K562 (cell line): Measurements from ENCODE around the gene PSMC4. TPM values are rescaled to one million over a fixed set of nuclear protein-coding genes. Genes with fewer than 3 reads are reported as not detected.

Experiments
- CHCHD3 ChIP-seq: fragments of 250-450 bp; sonication (Bioruptor Pico); IDR thresholded peaks from 2 replicates; pipeline ENCODE4 v2.1.2; 2022; ENCODE audit warnings: mild to moderate bottlenecking
- ETS1 ChIP-seq: conservative IDR thresholded peaks from 2 replicates; pipeline ENCODE4 v1.6.1; 2011; ENCODE audit warnings: low read depth, mild to moderate bottlenecking, low read length; ENCODE audit not compliant: control insufficient read depth
- ETV1 ChIP-seq: fragments of 450-650 bp; conservative IDR thresholded peaks from 2 replicates; pipeline ENCODE4 v1.6.1; 2016; ENCODE audit warnings: missing genetic modification characterization, control low read depth, low read depth, missing compliant biosample characterization
- FOSL1 ChIP-seq: fragments of 200-800 bp; sonication (Bioruptor generic); conservative IDR thresholded peaks from 2 replicates; pipeline ENCODE4 v1.6.1; 2016; ENCODE audit warnings: missing genetic modification characterization, missing compliant biosample characterization
- FOXK1 ChIP-seq: sonication (generic); formaldehyde crosslinking; IDR thresholded peaks from 2 replicates; pipeline ENCODE4 v1.8.0; 2022; ENCODE audit warnings: missing genetic modification reagents, mild to moderate bottlenecking, borderline replicate concordance
- GMEB1 ChIP-seq: fragments of 250-450 bp; sonication (Bioruptor Pico); IDR thresholded peaks from 2 replicates; pipeline ENCODE4 v1.4.0; 2020; ENCODE audit warnings: mild to moderate bottlenecking
- HDGF ChIP-seq: fragments of 450-650 bp; IDR thresholded peaks from 2 replicates; pipeline ENCODE4 v1.6.1; 2016
- HES1 ChIP-seq: fragments of 450-650 bp; IDR thresholded peaks from 2 replicates; pipeline ENCODE4 v1.6.1; 2016; ENCODE audit warnings: low read depth, mild to moderate bottlenecking, moderate library complexity
- MAFG ChIP-seq: fragments of 450-650 bp; conservative IDR thresholded peaks from 2 replicates; pipeline ENCODE4 v1.6.1; 2016; ENCODE audit warnings: missing genetic modification characterization, missing compliant biosample characterization
- MCM2 ChIP-seq: fragments of 450-650 bp; IDR thresholded peaks from 2 replicates; pipeline ENCODE4 v1.6.1; 2017; ENCODE audit warnings: low read depth, mild to moderate bottlenecking
- MEF2A ChIP-seq: IDR thresholded peaks from 2 replicates; pipeline ENCODE4 v1.6.1; 2011; ENCODE audit warnings: low read depth, mild to moderate bottlenecking, low read length, moderate library complexity; ENCODE audit not compliant: control insufficient read depth
- PML ChIP-seq: IDR thresholded peaks from 2 replicates; pipeline ENCODE4 v1.6.1; 2012; ENCODE audit warnings: low read length, inconsistent platforms
- POU5F1 ChIP-seq: fragments of 150-350 bp; IDR thresholded peaks from 2 replicates; pipeline ENCODE4 v1.6.1; 2014; ENCODE audit warnings: borderline replicate concordance, low read length, low read depth, mild to moderate bottlenecking; ENCODE audit not compliant: partially characterized antibody
- PPARD ChIP-seq: fragments of 250-450 bp; sonication (Bioruptor Pico); IDR thresholded peaks from 2 replicates; pipeline ENCODE4 v1.8.0; 2022; ENCODE audit warnings: inconsistent platforms, mild to moderate bottlenecking, moderate library complexity
- RB1 ChIP-seq: fragments of 450-650 bp; IDR thresholded peaks from 2 replicates; pipeline ENCODE4 v1.6.1; 2017; ENCODE audit warnings: low read depth, mild to moderate bottlenecking
- STAT6 ChIP-seq: sonication (generic); formaldehyde crosslinking; IDR thresholded peaks from 2 replicates; pipeline ENCODE4 v1.8.1; 2023; ENCODE audit warnings: mild to moderate bottlenecking, missing genetic modification reagents
- TOE1 ChIP-seq, 2 experiments: fragments of 450-650 bp in 1 of 2; sonication (generic) in 1 of 2; formaldehyde crosslinking in 1 of 2; IDR thresholded peaks; 2 replicates each; pipeline versions ENCODE4 v1.7.1 to v1.8.0; 2016 to 2022; ENCODE audit warnings: borderline replicate concordance in 2 of 2, mild to moderate bottlenecking in 2 of 2, antibody characterized with exemption in 1 of 2, inconsistent platforms in 1 of 2, low read depth in 1 of 2, missing genetic modification reagents in 1 of 2, moderate library complexity in 1 of 2
- ZSCAN32 ChIP-seq: fragments of 450-650 bp; formaldehyde crosslinking; IDR thresholded peaks from 2 replicates; pipeline ENCODE4 v1.4.0; 2020; ENCODE audit warnings: mild to moderate bottlenecking, moderate library complexity
- polyA plus RNA-seq, 8 experiments: library from polyadenylated mRNA; depleted of rRNA in 4 of 8; stranded (reverse) in 5 of 8; unstranded in 3 of 8; fragments of >200 nt; fragmentation: Nextera tagmentation in 2 of 8; fragmentation: Illumina TruSeq in 1 of 8; extraction: Ambion mirVana in 2 of 8; extraction: Trizol in 1 of 8; gene quantifications; 2 replicates each; pipeline versions ENCODE4 v1.2.1 to v1.2.3, GENCODE V29; 2011 to 2014; ENCODE audit warnings: inconsistent platforms in 1 of 8, missing spikeins in 1 of 8
- total RNA-seq, 7 experiments: library from RNA; depleted of rRNA in 6 of 7; stranded (reverse); fragments of >200 nt in 6 of 7; fragmentation: Illumina TruSeq in 2 of 7; extraction: Trizol in 2 of 7; gene quantifications; 2 replicates each; pipeline versions ENCODE4 v1.2.1 to v1.2.3, GENCODE V29; 2011 to 2021; ENCODE audit warnings: low replicate concordance in 1 of 7
- TF ChIP-seq, protein P1 (sequence below): IDR thresholded peaks from 2 replicates; pipeline ENCODE4 v1.6.1; 2011; ENCODE audit warnings: borderline replicate concordance, low read depth, mild to moderate bottlenecking, moderate library complexity, low read length; ENCODE audit not compliant: insufficient read depth, poor library complexity, severe bottlenecking

PSMC4 gene
- total and polyA plus RNA-seq, 9 of the 15 experiments (the other 6 are each of a cell fraction or from before 2014, with no cell fraction given), result 45.9 to 475 (median 142) TPM

GRCh38 chr19:39971380-39972035 is 543 bp downstream of the PSMC4 start (continued):
- TF ChIP-seq, protein P1, sequence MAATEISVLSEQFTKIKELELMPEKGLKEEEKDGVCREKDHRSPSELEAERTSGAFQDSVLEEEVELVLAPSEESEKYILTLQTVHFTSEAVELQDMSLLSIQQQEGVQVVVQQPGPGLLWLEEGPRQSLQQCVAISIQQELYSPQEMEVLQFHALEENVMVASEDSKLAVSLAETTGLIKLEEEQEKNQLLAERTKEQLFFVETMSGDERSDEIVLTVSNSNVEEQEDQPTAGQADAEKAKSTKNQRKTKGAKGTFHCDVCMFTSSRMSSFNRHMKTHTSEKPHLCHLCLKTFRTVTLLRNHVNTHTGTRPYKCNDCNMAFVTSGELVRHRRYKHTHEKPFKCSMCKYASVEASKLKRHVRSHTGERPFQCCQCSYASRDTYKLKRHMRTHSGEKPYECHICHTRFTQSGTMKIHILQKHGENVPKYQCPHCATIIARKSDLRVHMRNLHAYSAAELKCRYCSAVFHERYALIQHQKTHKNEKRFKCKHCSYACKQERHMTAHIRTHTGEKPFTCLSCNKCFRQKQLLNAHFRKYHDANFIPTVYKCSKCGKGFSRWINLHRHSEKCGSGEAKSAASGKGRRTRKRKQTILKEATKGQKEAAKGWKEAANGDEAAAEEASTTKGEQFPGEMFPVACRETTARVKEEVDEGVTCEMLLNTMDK, result no peak
- TF ChIP-seq PML (no peak), TOE1 (IDR thresholded peaks at IDR 0.05; ENCODE audit: borderline replicate concordance) (no peak), TOE1 (CRISPR knock-in tag; IDR thresholded peaks at IDR 0.05; ENCODE audit: borderline replicate concordance, low read depth) (no peak), MCM2 (no peak), ETV1 (tag) (no peak), FOXK1 (CRISPR knock-in tag) (no peak), MEF2A (no peak), POU5F1 (no peak), CHCHD3 (no peak), STAT6 (CRISPR knock-in tag) (no peak), HES1 (no peak), MAFG (tag) (no peak), FOSL1 (tag) (0 out of 2 replicates have a peak, but pooled peaks have one; percentile 7), ZSCAN32 (no peak), PPARD (CRISPR knock-in tag) (no peak), ETS1 (no peak), HDGF (no peak), RB1 (no peak), GMEB1 (no peak)
